ENCODE results near the gene FASTK.

- no peak for TF ChIP-seq FOXK2 (IDR thresholded peaks at IDR 0.05)
- no peak for TF ChIP-seq FOXM1 (IDR thresholded peaks at IDR 0.05; ENCODE audit: borderline replicate concordance)
- TF ChIP-seq FOXA1 (IDR thresholded peaks at IDR 0.05), result no peak
- TF ChIP-seq BHLHE40 (IDR thresholded peaks at IDR 0.05; ENCODE audit: borderline replicate concordance), result no peak
- TF ChIP-seq PKNOX1 (IDR thresholded peaks at IDR 0.05), result no peak
- no peak for TF ChIP-seq LEF1 (IDR thresholded peaks at IDR 0.05; ENCODE audit: borderline replicate concordance)
- TF ChIP-seq ZNF384 (IDR thresholded peaks at IDR 0.05), result no peak
- TF ChIP-seq SP1 (IDR thresholded peaks at IDR 0.05), result no peak
- no peak for TF ChIP-seq SUZ12 (IDR thresholded peaks at IDR 0.05)
- no peak for TF ChIP-seq NFRKB (IDR thresholded peaks at IDR 0.05)
- TF ChIP-seq HDGF (IDR thresholded peaks at IDR 0.05; ENCODE audit: borderline replicate concordance), result no peak
Observed at GRCh38 chr7:151039850-151040548, 40.6 kb downstream of the FASTK start.

Data from HEK293T (cell line).